H1 (cell line): ENCODE data around the gene KDM6B. TPM values are rescaled to one million over a fixed set of nuclear protein-coding genes. Genes with fewer than 3 reads are reported as not detected.

Experiments used
- CTCF ChIA-PET: fragments of 300-600 bp; sonication (Branson Sonifier 250); formaldehyde crosslinking; loops from one replicate; lab custom pipeline; 2021; ENCODE audit not compliant: partially characterized antibody; lab: Charles Lee
- POLR2A ChIA-PET: fragments of 300-600 bp; sonication (Branson Sonifier 250); formaldehyde crosslinking; loops from one replicate; lab custom pipeline; 2021; ENCODE audit warnings: inconsistent platforms; ENCODE audit not compliant: partially characterized antibody; lab: Charles Lee
- DNase-seq, 2 experiments: peaks; one replicate each; pipeline versions ENCODE4 v3.0.0 to v3.0.0-alpha.2; 2010 to 2022; ENCODE audit warnings: low spot score in 2 of 2, low read depth in 1 of 2, mixed read lengths in 1 of 2
- FAIRE-seq: peaks from 2 replicates; lab custom pipeline; 2011; peaks lifted over from hg19 to GRCh38; lab: Jason Lieb, UNC
- H2AFZ ChIP-seq: 2 replicates; pipeline ENCODE4 v1.8.1; 2012; ENCODE audit warnings: low read length, inconsistent platforms
- H2AK5ac ChIP-seq: 2 replicates; pipeline ENCODE4 v1.6.1; 2013; ENCODE audit warnings: low read depth, low read length
- H2BK120ac ChIP-seq: replicated peaks from 2 replicates; pipeline ENCODE3; 2013; ENCODE audit warnings: low read depth, low read length, inconsistent platforms
- H2BK12ac ChIP-seq: 2 replicates; pipeline ENCODE4 v1.6.1; 2013; ENCODE audit warnings: low read depth, low read length
- H2BK15ac ChIP-seq: 2 replicates; pipeline ENCODE4 v1.6.1; 2013; ENCODE audit warnings: low read length
- H2BK20ac ChIP-seq: 2 replicates; pipeline ENCODE4 v1.6.1; 2013; ENCODE audit warnings: low read length
- H2BK5ac ChIP-seq: 2 replicates; pipeline ENCODE4 v1.6.1; 2013; ENCODE audit warnings: low read depth, low read length
- H3K14ac ChIP-seq: 2 replicates; pipeline ENCODE4 v1.6.1; 2013; ENCODE audit warnings: inconsistent platforms; ENCODE audit not compliant: insufficient read length
- H3K18ac ChIP-seq: 2 replicates; pipeline ENCODE4 v1.6.1; 2013; ENCODE audit warnings: low read length; ENCODE audit errors: extremely low read depth
- H3K23ac ChIP-seq: 2 replicates; pipeline ENCODE4 v1.6.1; 2013; ENCODE audit warnings: inconsistent platforms; ENCODE audit not compliant: insufficient read length
- H3K23me2 ChIP-seq: 2 replicates; pipeline ENCODE4 v1.6.1; 2013; ENCODE audit warnings: low read depth, low read length
- H3K27ac ChIP-seq: 2 replicates; pipeline ENCODE4 v1.6.1; 2011; ENCODE audit warnings: low read depth, low read length, inconsistent platforms
- H3K27me3 ChIP-seq, 4 experiments: replicated peaks in 1 of 4; 1 replicate in 1 of 4; 2 replicates in 3 of 4; pipeline versions ENCODE4 v1.6.1 to v1.8.1; 2011 to 2013; ENCODE audit warnings: low read length in 3 of 4, mild to moderate bottlenecking in 3 of 4, inconsistent platforms in 2 of 4, mixed read lengths in 2 of 4, moderate library complexity in 1 of 4; ENCODE audit not compliant: control insufficient read depth in 3 of 4, insufficient read depth in 3 of 4; ENCODE audit errors: extremely low read depth in 1 of 4
- H3K36me3 ChIP-seq, 4 experiments: 2 replicates each; pipeline versions ENCODE4 v1.6.1 to v1.8.1; 2011 to 2013; ENCODE audit warnings: mild to moderate bottlenecking in 4 of 4, low read length in 3 of 4, moderate library complexity in 2 of 4, control low read depth in 1 of 4, inconsistent platforms in 1 of 4; ENCODE audit not compliant: insufficient read depth in 4 of 4, control insufficient read depth in 2 of 4
- H3K4ac ChIP-seq: replicated peaks from 2 replicates; pipeline ENCODE3; 2013; ENCODE audit warnings: low read length, low read depth, mixed read lengths, inconsistent platforms; ENCODE audit not compliant: insufficient read length
- H3K4me1 ChIP-seq, 4 experiments: replicated peaks in 1 of 4; 1 replicate in 1 of 4; 2 replicates in 3 of 4; pipeline versions ENCODE4 v1.6.1 to v1.8.1; 2011 to 2013; ENCODE audit warnings: low read length in 3 of 4, inconsistent platforms in 2 of 4, mixed read lengths in 1 of 4; ENCODE audit not compliant: insufficient read depth in 4 of 4, control insufficient read depth in 3 of 4
- H3K4me2 ChIP-seq, 2 experiments: 2 replicates each; pipeline versions ENCODE4 v1.6.1 to v1.8.1; 2011 to 2013; ENCODE audit warnings: low read depth in 2 of 2, low read length in 2 of 2, control low read depth in 1 of 2, inconsistent platforms in 1 of 2, mild to moderate bottlenecking in 1 of 2; ENCODE audit not compliant: insufficient read depth in 1 of 2
- H3K4me3 ChIP-seq, 4 experiments: fragments of 200-600, 300-600 bp in 1 of 4; sonication (generic), shearing (Covaris generic), sonication (Bioruptor Twin) in 1 of 4; 2 replicates each; pipeline versions ENCODE4 v1.5.1 to v1.8.1; 2011 to 2016; ENCODE audit warnings: low read length in 4 of 4, low read depth in 3 of 4, control low read depth in 2 of 4, inconsistent platforms in 2 of 4, mild to moderate bottlenecking in 2 of 4, mixed read lengths in 1 of 4, moderate library complexity in 1 of 4; ENCODE audit not compliant: insufficient read depth in 2 of 4; ENCODE audit errors: extremely low read depth in 1 of 4
- H3K56ac ChIP-seq: replicated peaks from 2 replicates; pipeline ENCODE3; 2013; ENCODE audit warnings: low read depth, mild to moderate bottlenecking, mixed read lengths, low read length, inconsistent platforms; ENCODE audit not compliant: insufficient read length
- H3K79me1 ChIP-seq: 2 replicates; pipeline ENCODE4 v1.6.1; 2013; ENCODE audit warnings: low read depth, low read length, control low read depth
- H3K79me2 ChIP-seq, 2 experiments: 2 replicates each; pipeline versions ENCODE4 v1.6.1 to v1.8.1; 2012 to 2013; ENCODE audit warnings: low read length in 2 of 2, mild to moderate bottlenecking in 2 of 2, inconsistent platforms in 1 of 2; ENCODE audit not compliant: insufficient read depth in 2 of 2, control insufficient read depth in 1 of 2
- H3K9ac ChIP-seq, 4 experiments: replicated peaks in 1 of 4; 1 replicate in 1 of 4; 2 replicates in 3 of 4; pipeline versions ENCODE4 v1.6.1 to v1.8.1; 2011 to 2013; ENCODE audit warnings: low read depth in 3 of 4, low read length in 3 of 4, control low read depth in 2 of 4, mild to moderate bottlenecking in 2 of 4, moderate library complexity in 2 of 4, inconsistent platforms in 1 of 4; ENCODE audit errors: extremely low read depth in 1 of 4
- H3K9me3 ChIP-seq, 2 experiments: 2 replicates each; pipeline versions ENCODE4 v1.6.1 to v1.8.1; 2012 to 2013; ENCODE audit warnings: mild to moderate bottlenecking in 2 of 2, moderate library complexity in 2 of 2, control low read depth in 1 of 2, inconsistent platforms in 1 of 2, low read depth in 1 of 2, low read length in 1 of 2, mixed read lengths in 1 of 2; ENCODE audit not compliant: insufficient read depth in 2 of 2
- H4K20me1 ChIP-seq, 2 experiments: replicated peaks in 1 of 2; 2 replicates each; pipeline versions ENCODE3 to v1.8.1; 2011 to 2013; ENCODE audit warnings: inconsistent platforms in 2 of 2, low read length in 2 of 2, mild to moderate bottlenecking in 1 of 2; ENCODE audit not compliant: insufficient read depth in 2 of 2, control insufficient read depth in 1 of 2
- H4K5ac ChIP-seq: 2 replicates; pipeline ENCODE4 v1.6.1; 2013; ENCODE audit warnings: low read length, low read depth, mixed read lengths, inconsistent platforms; ENCODE audit not compliant: insufficient read length
- H4K8ac ChIP-seq: 2 replicates; pipeline ENCODE4 v1.8.0; 2013; ENCODE audit warnings: mild to moderate bottlenecking, moderate library complexity, low read length, inconsistent platforms; ENCODE audit not compliant: insufficient read depth; ENCODE audit errors: extremely low read depth
- H4K91ac ChIP-seq: replicated peaks from 2 replicates; pipeline ENCODE3; 2013; ENCODE audit warnings: low read length, mixed read lengths, inconsistent platforms; ENCODE audit not compliant: insufficient read length
- BCL11A ChIP-seq, 2 experiments: IDR thresholded peaks; one replicate each; pipeline ENCODE4 v1.6.1; 2011; ENCODE audit warnings: low read depth in 2 of 2, low read length in 2 of 2, mild to moderate bottlenecking in 2 of 2
- CHD1 ChIP-seq: IDR thresholded peaks from 2 replicates; pipeline ENCODE4 v1.6.1; 2012; ENCODE audit warnings: low read depth, low read length, improper control_type of control experiment
- EGR1 ChIP-seq: IDR thresholded peaks from 2 replicates; pipeline ENCODE4 v1.6.1; 2011; ENCODE audit warnings: low read depth, low read length, borderline replicate concordance
- JUND ChIP-seq: IDR thresholded peaks from 2 replicates; pipeline ENCODE4 v1.6.1; 2011; ENCODE audit warnings: mild to moderate bottlenecking, improper control_type of control experiment, low read length
- KDM1A ChIP-seq: fragments of 200-600, 300-600 bp; sonication (generic); IDR thresholded peaks from 2 replicates; pipeline ENCODE4 v1.7.1; 2016; ENCODE audit warnings: mild to moderate bottlenecking, low read length, borderline replicate concordance
- NANOG ChIP-seq: IDR thresholded peaks from 2 replicates; pipeline ENCODE4 v1.6.1; 2011; ENCODE audit warnings: low read length, low read depth, mild to moderate bottlenecking, inconsistent platforms; ENCODE audit not compliant: insufficient read depth, poor library complexity, severe bottlenecking
- RNF2 ChIP-seq: fragments of 200-900, 300-1000 bp; sonication (generic); IDR thresholded peaks from 2 replicates; pipeline ENCODE4 v1.7.1; 2016; ENCODE audit warnings: borderline replicate concordance, low read depth, mild to moderate bottlenecking, antibody characterized with exemption, low read length; ENCODE audit not compliant: poor library complexity, severe bottlenecking; ENCODE audit errors: missing control alignments
- SIX5 ChIP-seq: IDR thresholded peaks from 2 replicates; pipeline ENCODE4 v1.6.1; 2011; ENCODE audit warnings: mild to moderate bottlenecking, low read depth, low read length
- SP1 ChIP-seq: IDR thresholded peaks from 2 replicates; pipeline ENCODE4 v1.6.1; 2011; ENCODE audit warnings: low read depth, low read length
- SP2 ChIP-seq: IDR thresholded peaks from 2 replicates; pipeline ENCODE4 v1.6.1; 2012; ENCODE audit warnings: mild to moderate bottlenecking, low read length, inconsistent platforms
- SRF ChIP-seq: IDR thresholded peaks from 2 replicates; pipeline ENCODE4 v1.6.1; 2011; ENCODE audit warnings: mild to moderate bottlenecking, low read depth, low read length, moderate library complexity
- WGBS, 2 experiments: shearing (Covaris generic) in 1 of 2; methylation state at CpG; one replicate each; pipeline versions ENCODE4 v1.1.6 to v1.1.7; 2013 to 2015; ENCODE audit warnings: low lambda C conversion rate in 2 of 2, mixed read lengths in 2 of 2, inconsistent platforms in 1 of 2, low coverage in 1 of 2, missing lambda C conversion rate in 1 of 2; ENCODE audit not compliant: insufficient replicate concordance in 2 of 2, insufficient coverage in 1 of 2, insufficient read length in 1 of 2; ENCODE audit errors: extremely low coverage in 1 of 2, missing lambda C conversion rate in 1 of 2; 5-methylcytosine and 5-hydroxymethylcytosine counted together
- polyA plus RNA-seq, 7 experiments: library from polyadenylated mRNA; depleted of rRNA in 3 of 7; stranded (reverse) in 5 of 7; unstranded in 2 of 7; fragments of >200 nt in 5 of 7; fragments of 200-250 nt in 2 of 7; gene quantifications; 1 replicate in 5 of 7; 2 replicates in 1 of 7; 4 replicates in 1 of 7; pipeline versions ENCODE4 v1.2.1 to v1.2.3, GENCODE V29; 2011 to 2013; ENCODE audit warnings: missing spikeins in 2 of 7, mixed read lengths in 2 of 7
- total RNA-seq: library from RNA; stranded (reverse); fragmentation: NEBNext Ultra II Directional; extraction: Animal tissue kit (Norgen Biotek cat#: 25700); gene quantifications from 2 replicates; pipeline ENCODE4 v1.2.1, GENCODE V29; 2021
- TF ChIP-seq, protein P1 (sequence below): IDR thresholded peaks from 2 replicates; pipeline ENCODE4 v1.6.1; 2011; ENCODE audit warnings: low read depth, mild to moderate bottlenecking, low read length; ENCODE audit not compliant: insufficient read depth

Gene KDM6B
- total and polyA plus RNA-seq, 2 of the 8 experiments (the other 6 are each of a cell fraction or from before 2014, with no cell fraction given), result 0.48 to 3.7 TPM

DNA sequence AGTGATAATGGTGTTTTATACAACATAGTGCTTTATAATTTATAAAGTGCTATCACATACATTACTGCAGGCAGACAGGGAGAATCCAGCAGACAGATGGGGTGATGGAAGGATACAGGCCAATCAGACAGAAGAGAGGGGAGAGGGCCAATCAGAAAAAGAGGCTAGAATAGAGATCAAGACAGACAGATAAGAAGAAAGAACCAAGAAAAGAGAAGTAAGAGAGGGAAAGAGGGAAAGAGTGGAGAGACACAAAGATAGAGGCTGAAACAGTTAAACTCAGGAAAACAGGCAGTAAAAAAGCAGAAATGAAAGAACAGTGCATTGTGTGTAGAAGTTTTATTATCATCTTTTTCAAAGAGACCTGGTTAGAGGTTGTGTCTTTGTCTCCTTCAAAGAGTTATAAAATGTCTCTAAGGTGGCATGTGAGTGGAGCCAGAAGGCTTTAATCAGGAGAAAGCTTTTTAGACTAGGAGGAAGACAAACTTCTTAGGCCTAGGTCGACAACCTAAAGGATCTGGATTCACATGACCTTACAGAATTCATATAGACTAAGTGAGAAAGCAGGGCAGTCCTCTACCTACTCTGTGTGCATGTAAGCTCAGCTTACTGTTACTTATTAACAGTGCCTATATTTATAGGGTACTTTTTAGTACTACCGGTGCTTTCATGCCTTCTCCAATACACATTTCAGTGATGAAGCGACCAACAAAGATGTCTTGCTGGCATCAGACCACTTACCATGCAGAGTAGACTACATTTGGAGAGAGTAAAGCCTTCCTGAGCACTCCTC, 46.3 kb downstream of the KDM6B start:
- ChIA-PET POLR2A (no interaction called here), CTCF (interaction anchor here (0.5 kb wide), 1 partner anchor 109 kb away, joined by 3 read pairs; no protein-coding TSS in a partner anchor)

More for the DNA sequence above, 46.3 kb downstream of the KDM6B start:
- no peak overlapping the region for H3K4ac ChIP-seq
- H3K79me2 ChIP-seq, result no peaks in the 10 kb centered on the region
- H3K27me3 ChIP-seq, result no peaks in the 10 kb centered on the region
- no peak overlapping the region for H4K5ac ChIP-seq
- no peak overlapping the region for H3K14ac ChIP-seq
- no peaks in the 10 kb centered on the region for H4K20me1 ChIP-seq
- no peak overlapping the region for H4K91ac ChIP-seq
- no peak overlapping the region for H3K4me3 ChIP-seq
- H3K9me3 ChIP-seq, result no peaks in the 10 kb centered on the region
- H3K56ac ChIP-seq, result no peak overlapping the region
- H3K36me3 ChIP-seq, result peaks cover 3 to 10% (median 5%) of the 10 kb centered on the region in 4 experiments; a peak in 5 of 8 replicates
- TF ChIP-seq SRF (no peak), RNF2 (no peak), BCL11A (IDR thresholded peaks at IDR 0.05; ENCODE audit: low read depth in 2 of 2, low read length in 2 of 2) (no peak), JUND (no peak), EGR1 (no peak), SIX5 (no peak), SP1 (no peak), KDM1A (no peak), CHD1 (no peak), SP2 (no peak), NANOG (no peak)
- TF ChIP-seq, protein P1, sequence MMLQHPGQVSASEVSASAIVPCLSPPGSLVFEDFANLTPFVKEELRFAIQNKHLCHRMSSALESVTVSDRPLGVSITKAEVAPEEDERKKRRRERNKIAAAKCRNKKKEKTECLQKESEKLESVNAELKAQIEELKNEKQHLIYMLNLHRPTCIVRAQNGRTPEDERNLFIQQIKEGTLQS, result no peak
- TF ChIP-seq, all 59 proteins: peak for 0
- no peaks in the 10 kb centered on the region; a peak in 2 of 7 replicates for H3K4me1 ChIP-seq
- no peak overlapping the region for H2AK5ac ChIP-seq
- H2BK20ac ChIP-seq, result no peak overlapping the region
- no peak overlapping the region for H2BK15ac ChIP-seq
- no peak overlapping the region for H3K23ac ChIP-seq
- H2BK120ac ChIP-seq, result no peak overlapping the region
- no peak overlapping the region for H3K18ac ChIP-seq
- no peak overlapping the region for H4K8ac ChIP-seq
- no peak overlapping the region for H3K27ac ChIP-seq
- H2AFZ ChIP-seq, result no peak overlapping the region
- no peak overlapping the region for H3K9ac ChIP-seq
- H3K4me2 ChIP-seq, result no peak overlapping the region
- no peak overlapping the region for H2BK12ac ChIP-seq
- WGBS, 2 experiments, result 87% methylated on average over 3 of the region's 3 CpGs; no CpG with 5 or more reads in 1 of the 2 experiments
- DNase-seq (no peak), FAIRE-seq (no peak)
- H2BK5ac ChIP-seq, result no peak overlapping the region
- no peaks in the 10 kb centered on the region for H3K79me1 ChIP-seq
- H3K23me2 ChIP-seq, result peaks cover 2% of the 10 kb centered on the region; the same call in 1 of the 2 replicates
